ENCODE data around the gene SAYSD1. TPM values are rescaled to one million over a fixed set of nuclear protein-coding genes. Genes with fewer than 3 reads are reported as not detected.

SAYSD1 gene
- polyA plus RNA-seq, 1 experiment, result 12.8 TPM

DNA sequence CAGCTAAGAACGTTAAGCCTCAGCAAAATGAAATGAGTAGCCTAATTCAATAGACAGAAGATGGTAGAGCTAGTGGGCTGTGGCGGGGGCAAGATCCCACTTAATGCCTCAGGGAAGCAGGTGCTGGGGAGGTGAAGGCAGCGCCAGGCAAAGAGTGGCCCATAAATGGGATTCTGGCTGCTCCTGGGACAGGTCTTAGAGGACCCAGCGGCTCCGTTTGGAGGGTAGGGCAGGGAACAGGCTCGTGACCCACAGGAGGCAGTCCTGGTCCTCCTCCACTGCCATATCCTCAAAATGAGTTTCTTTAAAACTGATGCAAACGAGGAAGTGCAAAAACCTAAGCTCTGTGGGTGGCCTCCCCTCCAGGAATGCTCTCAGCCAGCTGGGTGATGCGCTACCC, 32.7 kb downstream of the SAYSD1 start:
- ChIA-PET CTCF (no interaction called here), POLR2A (no interaction called here)
- Histone ChIP-seq H3K9me3 (ENCODE audit: control insufficient read depth, insufficient read depth, low read length) (no peaks in the 10 kb centered on the region), H3K4me3 (ENCODE audit: low read depth, low read length) (no peak overlapping the region), H3K27me3 (ENCODE audit: control insufficient read depth, insufficient read depth, low read length) (no peaks in the 10 kb centered on the region), H3K27ac (ENCODE audit: low read depth, low read length) (no peak overlapping the region)
- TF ChIP-seq CTCF (IDR thresholded peaks at IDR 0.05; ENCODE audit: low read depth, low read length), result no peak
- no peak for DNase-seq (ENCODE audit: low read depth, low spot score)

GRCh38 chr6:39080246-39080875, 34.6 kb downstream of the SAYSD1 start:
- DNase-seq (ENCODE audit: low read depth, low spot score), result no peak
- ChIA-PET POLR2A (no interaction called here), CTCF (no interaction called here)
- H3K9me3 ChIP-seq (ENCODE audit: control insufficient read depth, insufficient read depth, low read length), result no peaks in the 10 kb centered on the region
- no peaks in the 10 kb centered on the region for H3K27me3 ChIP-seq (ENCODE audit: control insufficient read depth, insufficient read depth, low read length)
- no peak overlapping the region for H3K4me3 ChIP-seq (ENCODE audit: low read depth, low read length)
- H3K27ac ChIP-seq (ENCODE audit: low read depth, low read length), result no peak overlapping the region
- TF ChIP-seq CTCF (IDR thresholded peaks at IDR 0.05; ENCODE audit: low read depth, low read length), result no peak

GRCh38 chr6:39079197-39080125, 35.5 kb downstream of the SAYSD1 start:
- ChIA-PET POLR2A (no interaction called here), CTCF (no interaction called here)
- H3K27me3 ChIP-seq (ENCODE audit: control insufficient read depth, insufficient read depth, low read length), result no peaks in the 10 kb centered on the region

GRCh38 chr6:39078695-39079094, 36.3 kb downstream of the SAYSD1 start:
- no peaks in the 10 kb centered on the region for H3K27me3 ChIP-seq (ENCODE audit: control insufficient read depth, insufficient read depth, low read length)
- CTCF ChIA-PET, result no interaction called here
- POLR2A ChIA-PET, result no interaction called here
- DNase-seq (ENCODE audit: low read depth, low spot score), result no peak
- H3K9me3 ChIP-seq (ENCODE audit: control insufficient read depth, insufficient read depth, low read length), result no peaks in the 10 kb centered on the region
- no peak overlapping the region for H3K4me3 ChIP-seq (ENCODE audit: low read depth, low read length)
- H3K27ac ChIP-seq (ENCODE audit: low read depth, low read length), result no peak overlapping the region
- TF ChIP-seq CTCF (IDR thresholded peaks at IDR 0.05; ENCODE audit: low read depth, low read length), result no peak

More at GRCh38 chr6:39079197-39080125, 35.5 kb downstream of the SAYSD1 start:
- DNase-seq (ENCODE audit: low read depth, low spot score), result no peak
- H3K4me3 ChIP-seq (ENCODE audit: low read depth, low read length), result no peak overlapping the region
- no peaks in the 10 kb centered on the region for H3K9me3 ChIP-seq (ENCODE audit: control insufficient read depth, insufficient read depth, low read length)
- H3K27ac ChIP-seq (ENCODE audit: low read depth, low read length), result no peak overlapping the region
- TF ChIP-seq CTCF (IDR thresholded peaks at IDR 0.05; ENCODE audit: low read depth, low read length), result no peak
